Spinal cord (tissue), 10 donors: ENCODE results near the gene DLG2. TPM values are rescaled to one million over a fixed set of nuclear protein-coding genes. Genes with fewer than 3 reads are reported as not detected.
"Not testable (repeated sequence)": the region's sequence is repeated elsewhere in the genome, so short reads cannot be mapped to it uniquely, and the experiment has no call there.

Experiments used
- DNase-seq, 6 donors: peaks; one replicate each; pipeline versions ENCODE4 v3.0.0 to v3.0.0-alpha.2; 2013 to 2015; ENCODE audit warnings: low spot score in 6 of 6, low read depth in 4 of 6
- H3K27ac ChIP-seq: one replicate; pipeline ENCODE4 v1.5.1; 2013; ENCODE audit warnings: low read depth, low read length, control low read depth
- H3K27me3 ChIP-seq: one replicate; pipeline ENCODE4 v1.6.1; 2013; ENCODE audit warnings: low read length; ENCODE audit not compliant: control insufficient read depth, insufficient read depth
- H3K36me3 ChIP-seq: one replicate; pipeline ENCODE4 v1.6.1; 2013; ENCODE audit warnings: low read length; ENCODE audit not compliant: control insufficient read depth, insufficient read depth
- H3K4me1 ChIP-seq: one replicate; pipeline ENCODE4 v1.6.1; 2013; ENCODE audit warnings: low read length; ENCODE audit not compliant: control insufficient read depth, insufficient read depth
- H3K4me3 ChIP-seq: one replicate; pipeline ENCODE4 v1.5.1; 2013; ENCODE audit warnings: low read depth, low read length, control low read depth
- H3K9me3 ChIP-seq: one replicate; pipeline ENCODE4 v1.6.1; 2013; ENCODE audit warnings: low read length; ENCODE audit not compliant: control insufficient read depth, insufficient read depth
- WGBS: methylation state at CpG from one replicate; pipeline ENCODE4 v1.1.5; 2013; ENCODE audit warnings: missing lambda C conversion rate; ENCODE audit not compliant: insufficient coverage; 5-methylcytosine and 5-hydroxymethylcytosine counted together
- polyA plus RNA-seq, 2 donors: library from polyadenylated mRNA; unstranded; fragments of 120-200 nt; gene quantifications; one replicate each; pipeline ENCODE4 v1.2.1, GENCODE V29; 2013; ENCODE audit not compliant: insufficient read length in 2 of 2
- total RNA-seq, 2 donors: library from RNA; depleted of rRNA in 1 of 2; stranded (reverse); fragments of 120-200 nt in 1 of 2; fragments of >200 nt in 1 of 2; gene quantifications; one replicate each; pipeline versions ENCODE4 v1.2.3 to v1.2.4, GENCODE V29; 2013 to 2014
- donor health status: healthy.

Gene DLG2
- total and polyA plus RNA-seq, 4 donors = 37.7 to 111 (median 49.0) TPM

DNA sequence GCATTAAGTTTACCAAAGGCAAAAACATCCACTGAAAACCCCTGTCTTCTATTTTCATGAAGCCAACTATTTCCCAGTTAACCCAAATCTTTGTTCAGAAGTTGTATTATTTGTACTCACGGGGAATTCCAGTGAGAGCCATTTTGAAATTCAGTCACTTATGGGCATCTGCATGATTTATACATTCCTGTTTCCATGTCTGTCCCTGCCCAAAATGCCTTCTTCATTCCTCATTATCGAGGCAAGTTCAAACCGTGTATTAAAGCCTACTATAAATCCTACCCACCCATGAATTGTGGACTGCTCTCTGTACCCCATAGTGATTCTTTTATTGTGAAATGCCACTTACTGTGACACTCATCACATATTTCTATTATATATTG, 772.7 kb downstream of the DLG2 start:
- WGBS = 100% methylated on average over 1 of the region's 3 CpGs
- Histone ChIP-seq H3K4me3 (no peak overlapping the region), H3K27me3 (no peaks in the 10 kb centered on the region), H3K36me3 (no peaks in the 10 kb centered on the region), H3K9me3 (no peaks in the 10 kb centered on the region), H3K4me1 (no peaks in the 10 kb centered on the region), H3K27ac (no peak overlapping the region)
- DNase-seq = no peak

DNA sequence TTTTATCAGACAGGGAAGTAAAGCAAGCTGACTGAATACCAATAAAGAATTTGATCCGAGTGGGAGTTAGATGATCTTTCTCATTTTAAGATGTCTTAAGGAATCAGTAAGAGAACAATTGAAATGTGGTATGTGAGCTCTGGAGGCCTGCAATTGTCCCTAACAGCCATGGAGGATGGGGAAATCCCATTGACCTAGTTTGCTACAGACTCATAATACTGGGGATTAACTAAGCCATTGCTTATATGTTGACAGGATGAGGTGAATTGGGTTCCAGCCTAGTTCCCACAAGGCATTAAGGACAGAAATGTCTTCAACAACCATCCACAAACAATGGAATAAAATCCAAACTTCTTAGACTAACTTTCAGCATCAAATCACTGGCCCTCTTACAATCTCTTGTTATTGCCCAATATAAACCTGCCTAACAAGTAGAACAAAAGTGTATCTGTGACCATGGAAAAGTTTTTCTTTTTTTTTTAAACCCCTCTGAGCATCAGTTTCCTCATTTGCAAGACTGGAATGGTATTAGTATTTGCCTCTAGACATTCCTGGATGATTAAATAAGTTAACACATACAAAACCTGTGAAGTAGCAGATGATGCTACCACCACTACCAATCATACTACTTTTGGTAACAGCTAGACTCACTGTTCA, 773.2 kb downstream of the DLG2 start:
- DNase-seq = no peak
- no peak overlapping the region for H3K4me3 ChIP-seq
- no peaks in the 10 kb centered on the region for H3K36me3 ChIP-seq
- no peaks in the 10 kb centered on the region for H3K4me1 ChIP-seq
- no peaks in the 10 kb centered on the region for H3K9me3 ChIP-seq
- H3K27ac ChIP-seq = no peak overlapping the region
- 80% methylated on average over 1 of the region's 1 CpG for WGBS
- no peaks in the 10 kb centered on the region for H3K27me3 ChIP-seq

DNA sequence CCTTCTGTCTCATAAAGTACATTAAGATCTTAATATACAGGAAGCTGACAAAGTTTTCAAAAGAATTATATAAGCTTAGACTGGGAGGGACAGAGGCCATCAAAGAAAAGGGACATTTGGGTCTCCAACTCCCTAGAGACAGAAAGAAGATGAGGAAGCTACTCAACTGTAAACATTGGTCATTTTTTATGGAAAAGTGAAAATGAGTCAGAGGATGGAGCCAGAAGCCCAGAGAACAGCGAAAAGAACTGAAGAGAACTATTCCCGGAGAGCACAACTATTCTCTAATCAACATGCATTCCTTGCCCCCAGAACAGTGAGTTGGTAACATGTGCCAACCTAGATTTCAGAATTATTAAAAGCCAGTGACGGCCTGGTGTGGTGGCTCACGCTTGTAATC, 779.3 kb downstream of the DLG2 start:
- Histone ChIP-seq H3K27ac (no peak overlapping the region), H3K27me3 (no peaks in the 10 kb centered on the region), H3K4me3 (no peak overlapping the region), H3K36me3 (no peaks in the 10 kb centered on the region), H3K9me3 (no peaks in the 10 kb centered on the region), H3K4me1 (no peaks in the 10 kb centered on the region)
- DNase-seq = no peak
- WGBS = 100% methylated on average over 1 of the region's 4 CpGs

DNA sequence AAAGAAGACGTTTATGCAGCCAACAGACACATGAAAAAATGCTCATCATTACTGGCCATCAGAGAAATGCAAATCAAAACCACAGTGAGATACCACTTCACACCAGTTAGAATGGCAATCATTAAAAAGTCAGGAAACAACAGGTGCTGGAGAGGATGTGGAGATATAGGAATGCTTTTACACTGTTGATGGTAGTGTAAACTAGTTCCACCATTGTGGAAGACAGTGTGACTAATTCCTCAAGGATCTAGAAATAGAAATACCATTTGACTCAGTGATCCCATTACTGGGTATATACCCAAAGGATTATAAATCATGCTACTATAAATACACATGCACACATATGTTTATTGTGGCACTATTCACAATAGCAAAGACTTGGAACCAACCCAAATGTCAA, 786.9 kb downstream of the DLG2 start:
- H3K4me3 ChIP-seq, H3K27ac ChIP-seq, H3K4me1 ChIP-seq, DNase-seq, H3K9me3 ChIP-seq, H3K36me3 ChIP-seq, H3K27me3 ChIP-seq: not testable (repeated sequence)
- no CpG with 5 or more reads among the region's 1 CpG for WGBS

DNA sequence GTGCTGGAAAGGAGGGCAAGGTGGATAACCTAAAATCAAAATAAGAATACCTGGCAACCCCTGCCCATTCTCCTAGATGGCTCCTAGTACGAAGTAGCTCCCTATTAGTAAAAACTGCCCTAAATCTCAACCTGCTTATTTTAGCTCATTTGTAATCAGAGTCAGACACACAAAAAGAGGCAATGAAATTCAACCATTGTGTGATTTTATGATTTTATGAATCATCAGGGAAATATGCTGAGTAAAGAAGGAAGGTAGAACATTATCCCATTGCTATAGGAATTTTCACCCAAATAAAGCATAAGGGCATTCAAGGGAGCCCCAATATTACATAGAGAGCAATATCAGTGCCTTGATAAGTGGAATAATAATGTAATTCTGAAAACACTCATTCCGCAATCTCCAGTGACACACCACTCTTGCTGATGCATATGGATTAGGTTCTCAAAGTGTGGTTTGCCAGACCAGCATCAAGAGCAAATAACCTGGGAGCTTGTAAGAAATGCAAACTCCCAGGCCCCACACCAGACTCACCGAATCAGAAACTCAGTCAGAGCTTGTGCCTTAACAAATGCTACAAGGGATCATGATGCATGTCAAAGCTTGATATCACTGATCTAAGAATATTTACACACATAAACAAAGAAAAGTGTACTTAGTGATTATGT, 789.6 kb downstream of the DLG2 start:
- Histone ChIP-seq H3K36me3 (no peaks in the 10 kb centered on the region), H3K9me3 (no peaks in the 10 kb centered on the region), H3K4me1 (no peaks in the 10 kb centered on the region), H3K4me3 (no peak overlapping the region), H3K27me3 (no peaks in the 10 kb centered on the region), H3K27ac (no peak overlapping the region)
- DNase-seq = no peak
- no CpG with 5 or more reads among the region's 3 CpGs for WGBS

DNA sequence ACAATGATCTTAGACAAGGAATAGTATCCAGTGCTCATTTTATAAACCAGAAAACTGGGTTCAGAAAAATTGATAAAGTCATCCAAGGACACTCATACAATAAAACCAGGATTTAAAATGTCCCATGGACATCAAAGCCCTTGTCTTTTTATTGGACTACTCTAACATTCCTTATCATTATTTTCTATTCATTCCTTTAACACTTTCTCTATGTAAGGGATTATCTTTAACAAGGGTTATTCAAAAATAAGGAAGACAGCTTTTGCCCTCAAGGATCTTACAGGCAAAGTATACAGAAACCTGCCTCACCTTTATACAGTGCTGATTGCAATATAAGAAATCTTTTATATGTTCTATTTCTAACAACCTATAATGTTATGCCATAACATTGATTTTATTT, 790.8 kb downstream of the DLG2 start:
- Histone ChIP-seq H3K27ac (no peak overlapping the region), H3K4me3 (no peak overlapping the region), H3K27me3 (no peaks in the 10 kb centered on the region), H3K36me3 (no peaks in the 10 kb centered on the region), H3K9me3 (no peaks in the 10 kb centered on the region), H3K4me1 (no peaks in the 10 kb centered on the region)
- no peak for DNase-seq

DNA sequence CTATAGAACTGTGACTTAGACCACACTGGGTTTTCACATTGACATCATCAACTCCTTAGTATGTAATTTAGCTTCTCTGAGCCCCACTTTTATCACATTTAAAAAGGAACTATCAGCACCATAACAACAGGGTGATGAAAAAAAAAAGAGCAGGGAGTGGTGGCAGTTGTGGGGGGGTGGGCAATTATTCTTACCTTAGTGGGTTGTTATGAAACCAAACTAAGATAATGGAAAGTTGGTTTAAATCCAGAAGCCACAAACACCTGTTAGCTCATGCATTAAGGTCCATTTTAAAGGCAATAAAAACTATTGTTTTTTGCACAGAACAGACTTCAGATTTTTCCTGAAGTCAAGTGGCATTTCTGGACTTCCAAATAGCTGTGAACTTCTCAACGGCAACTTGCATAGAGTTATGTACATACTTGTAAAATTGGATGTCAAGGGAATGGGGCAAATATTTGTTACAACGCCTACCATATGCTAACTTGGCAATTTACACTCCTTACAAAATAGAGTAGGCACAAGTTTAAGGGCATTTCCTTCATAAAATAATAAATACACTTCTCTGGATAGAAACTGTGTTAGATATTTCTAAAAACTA, 793.6 kb downstream of the DLG2 start:
- no peaks in the 10 kb centered on the region for H3K27me3 ChIP-seq
- H3K9me3 ChIP-seq = no peaks in the 10 kb centered on the region
- no peak for DNase-seq
- H3K27ac ChIP-seq = no peak overlapping the region
- WGBS = no CpG with 5 or more reads among the region's 2 CpGs
- no peaks in the 10 kb centered on the region for H3K36me3 ChIP-seq
- no peaks in the 10 kb centered on the region for H3K4me1 ChIP-seq
- H3K4me3 ChIP-seq = no peak overlapping the region

DNA sequence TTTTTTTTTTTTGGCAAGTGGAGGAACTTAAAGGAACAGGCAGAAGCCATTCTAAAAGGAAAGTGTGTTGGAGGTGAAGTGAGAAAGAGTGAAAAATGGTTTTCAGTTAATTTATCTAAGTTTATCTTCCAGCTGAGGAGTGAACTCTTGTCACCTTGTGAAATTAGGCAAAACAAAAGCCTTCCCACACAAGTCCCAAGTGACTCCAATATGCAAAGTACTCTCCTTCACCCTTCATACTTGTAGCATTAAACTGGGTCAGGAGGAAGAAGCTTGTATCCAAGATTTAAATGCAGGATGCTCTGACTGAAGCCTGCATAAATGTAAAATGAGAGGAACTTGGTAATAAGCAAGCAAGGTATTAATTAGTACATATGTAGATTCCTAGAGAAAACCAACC, 796.8 kb downstream of the DLG2 start:
- Histone ChIP-seq H3K4me1 (no peaks in the 10 kb centered on the region), H3K27ac (no peak overlapping the region), H3K27me3 (no peaks in the 10 kb centered on the region), H3K9me3 (no peaks in the 10 kb centered on the region), H3K36me3 (no peaks in the 10 kb centered on the region), H3K4me3 (no peak overlapping the region)
- DNase-seq = no peak

DNA sequence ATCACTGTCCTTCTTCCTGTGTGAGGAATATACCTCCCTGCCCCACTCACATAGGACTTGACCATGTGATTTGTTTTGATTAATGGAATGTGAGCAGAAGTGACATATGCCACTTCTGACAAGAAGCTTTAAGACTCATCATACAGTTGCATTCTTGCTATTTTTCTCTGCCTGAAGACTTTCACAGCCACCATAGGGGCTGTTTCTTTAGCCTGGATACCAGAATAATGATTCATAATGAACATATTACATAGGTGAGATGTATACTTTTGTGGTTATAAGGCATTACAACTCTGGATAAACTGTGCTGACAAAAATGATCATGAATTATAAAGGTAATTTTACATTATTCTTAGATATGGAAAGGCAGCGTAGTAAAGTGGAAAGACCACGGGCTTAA, 798.0 kb downstream of the DLG2 start:
- WGBS = no CpG with 5 or more reads among the region's 2 CpGs

DNA sequence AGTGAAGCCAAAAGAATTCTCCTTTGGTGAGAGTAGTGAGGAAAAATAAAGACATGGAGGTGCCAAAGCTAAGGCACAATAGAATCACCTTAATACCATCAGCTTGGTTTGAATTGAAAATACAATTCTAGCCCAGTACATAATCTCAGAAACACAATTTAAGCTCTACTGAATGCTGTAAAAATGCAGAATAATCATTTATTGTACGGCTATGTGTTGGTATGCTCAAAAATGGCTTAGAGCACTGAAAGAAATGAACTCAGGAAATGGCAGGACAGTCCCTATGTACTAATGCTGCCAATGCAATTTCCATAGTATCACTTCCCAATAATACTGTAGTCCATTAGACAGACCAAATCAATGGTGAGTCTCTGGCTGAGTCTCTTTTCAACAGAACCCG, 798.5 kb downstream of the DLG2 start:
- no peaks in the 10 kb centered on the region for H3K36me3 ChIP-seq
- H3K27ac ChIP-seq = no peak overlapping the region
- no peak overlapping the region for H3K4me3 ChIP-seq
- no peaks in the 10 kb centered on the region for H3K27me3 ChIP-seq
- no CpG with 5 or more reads among the region's 2 CpGs for WGBS
- no peak for DNase-seq
- H3K4me1 ChIP-seq = no peaks in the 10 kb centered on the region
- H3K9me3 ChIP-seq = no peaks in the 10 kb centered on the region

More for the DNA sequence above, 798.0 kb downstream of the DLG2 start:
- no peaks in the 10 kb centered on the region for H3K36me3 ChIP-seq
- no peaks in the 10 kb centered on the region for H3K27me3 ChIP-seq
- no peaks in the 10 kb centered on the region for H3K9me3 ChIP-seq
- DNase-seq = no peak
- H3K4me3 ChIP-seq = no peak overlapping the region
- H3K4me1 ChIP-seq = no peaks in the 10 kb centered on the region
- H3K27ac ChIP-seq = no peak overlapping the region
